Measurements from ENCODE around the gene GOLM1.

The GOLM1 gene

DNA sequence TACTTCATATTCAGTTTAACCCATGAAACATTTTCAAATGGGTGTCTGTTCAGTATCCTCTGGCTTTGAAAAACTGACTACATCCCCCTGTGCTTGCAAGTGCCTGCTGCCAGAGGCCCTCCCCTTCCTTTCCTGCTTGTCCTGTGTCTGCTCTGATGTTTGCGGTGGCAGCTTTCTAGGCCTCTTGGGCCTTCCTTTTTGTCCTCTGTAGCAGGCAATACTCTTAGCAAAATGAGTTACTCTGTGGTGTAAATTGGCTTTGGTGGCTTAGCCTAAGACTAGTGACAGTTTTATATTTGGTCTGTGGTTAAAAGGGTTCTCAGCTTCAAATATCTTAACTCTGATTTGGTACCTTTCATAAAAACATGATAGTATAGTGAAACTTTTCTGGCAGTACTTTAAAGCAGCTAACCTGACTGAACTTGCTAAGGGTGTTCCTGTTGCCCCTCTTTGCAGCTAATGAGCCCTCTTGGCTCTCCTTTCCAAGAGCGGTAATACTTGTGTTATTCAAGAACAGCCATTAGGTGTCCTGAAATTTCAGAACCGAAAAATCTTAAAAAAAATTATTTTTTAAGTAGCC, 76.6 kb downstream of the GOLM1 start:
- TF ChIP-seq ZNF565 (CRISPR knock-in tag; conservative IDR thresholded peaks at IDR 0.05; ENCODE audit: low read depth) (no peak), TSHZ2 (CRISPR knock-in tag; IDR thresholded peaks at IDR 0.05) (no peak), POU6F1 (CRISPR knock-in tag; IDR thresholded peaks at IDR 0.05; ENCODE audit: borderline replicate concordance, low read depth) (no peak), ZFP30 (CRISPR knock-in tag; IDR thresholded peaks at IDR 0.05) (no peak), ZC3H10 (CRISPR knock-in tag; IDR thresholded peaks at IDR 0.05) (no peak), GLIS3 (CRISPR knock-in tag; IDR thresholded peaks at IDR 0.05) (no peak), ISL1 (CRISPR knock-in tag; IDR thresholded peaks at IDR 0.05) (no peak), PPARA (CRISPR knock-in tag; IDR thresholded peaks at IDR 0.05; ENCODE audit: borderline replicate concordance) (no peak), OSR1 (CRISPR knock-in tag; IDR thresholded peaks at IDR 0.05) (no peak), TOX (CRISPR knock-in tag; IDR thresholded peaks at IDR 0.05; ENCODE audit: borderline replicate concordance) (no peak), SNAI2 (CRISPR knock-in tag; IDR thresholded peaks at IDR 0.05) (no peak), TCF4 (CRISPR knock-in tag; IDR thresholded peaks at IDR 0.05; ENCODE audit: borderline replicate concordance) (no peak), ARNTL (CRISPR knock-in tag; IDR thresholded peaks at IDR 0.05; ENCODE audit: borderline replicate concordance, low read depth) (no peak), RARB (CRISPR knock-in tag; IDR thresholded peaks at IDR 0.05) (no peak)
- TF ChIP-seq, protein P1, sequence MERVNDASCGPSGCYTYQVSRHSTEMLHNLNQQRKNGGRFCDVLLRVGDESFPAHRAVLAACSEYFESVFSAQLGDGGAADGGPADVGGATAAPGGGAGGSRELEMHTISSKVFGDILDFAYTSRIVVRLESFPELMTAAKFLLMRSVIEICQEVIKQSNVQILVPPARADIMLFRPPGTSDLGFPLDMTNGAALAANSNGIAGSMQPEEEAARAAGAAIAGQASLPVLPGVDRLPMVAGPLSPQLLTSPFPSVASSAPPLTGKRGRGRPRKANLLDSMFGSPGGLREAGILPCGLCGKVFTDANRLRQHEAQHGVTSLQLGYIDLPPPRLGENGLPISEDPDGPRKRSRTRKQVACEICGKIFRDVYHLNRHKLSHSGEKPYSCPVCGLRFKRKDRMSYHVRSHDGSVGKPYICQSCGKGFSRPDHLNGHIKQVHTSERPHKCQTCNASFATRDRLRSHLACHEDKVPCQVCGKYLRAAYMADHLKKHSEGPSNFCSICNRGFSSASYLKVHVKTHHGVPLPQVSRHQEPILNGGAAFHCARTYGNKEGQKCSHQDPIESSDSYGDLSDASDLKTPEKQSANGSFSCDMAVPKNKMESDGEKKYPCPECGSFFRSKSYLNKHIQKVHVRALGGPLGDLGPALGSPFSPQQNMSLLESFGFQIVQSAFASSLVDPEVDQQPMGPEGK (CRISPR knock-in tag; IDR thresholded peaks at IDR 0.05; ENCODE audit: borderline replicate concordance): no peak
- no peak for ATAC-seq

DNA sequence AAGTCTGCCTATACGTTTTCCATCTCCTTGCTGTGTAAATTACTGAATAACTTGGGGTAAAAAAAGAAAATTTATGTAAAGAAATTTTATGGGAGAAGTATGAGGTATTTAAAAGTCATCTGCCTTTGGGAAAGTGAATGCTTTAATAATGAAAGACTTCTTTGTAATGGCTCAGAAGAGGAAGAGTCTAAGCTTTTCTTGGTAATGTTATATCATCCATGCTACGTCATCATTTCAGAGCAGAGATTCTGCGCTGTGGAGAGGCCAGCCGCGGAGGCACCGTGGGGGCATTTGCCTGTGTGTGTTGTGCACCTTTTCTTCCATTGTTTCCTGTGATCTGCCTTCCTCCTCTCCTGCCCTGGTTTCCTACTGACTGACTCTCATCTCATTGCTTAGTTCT, 78.2 kb downstream of the GOLM1 start:
- no peak for ATAC-seq
- TF ChIP-seq BACH2 (CRISPR knock-in tag; IDR thresholded peaks at IDR 0.05; ENCODE audit: borderline replicate concordance): no peak
- TF ChIP-seq TCF4 (CRISPR knock-in tag; IDR thresholded peaks at IDR 0.05; ENCODE audit: borderline replicate concordance): no peak
- TF ChIP-seq, protein P1 (CRISPR knock-in tag; IDR thresholded peaks at IDR 0.05; ENCODE audit: borderline replicate concordance): no peak
- no peak for TF ChIP-seq TOX (CRISPR knock-in tag; IDR thresholded peaks at IDR 0.05; ENCODE audit: borderline replicate concordance)
- TF ChIP-seq GLIS3 (CRISPR knock-in tag; IDR thresholded peaks at IDR 0.05): no peak
- TF ChIP-seq, protein P2, sequence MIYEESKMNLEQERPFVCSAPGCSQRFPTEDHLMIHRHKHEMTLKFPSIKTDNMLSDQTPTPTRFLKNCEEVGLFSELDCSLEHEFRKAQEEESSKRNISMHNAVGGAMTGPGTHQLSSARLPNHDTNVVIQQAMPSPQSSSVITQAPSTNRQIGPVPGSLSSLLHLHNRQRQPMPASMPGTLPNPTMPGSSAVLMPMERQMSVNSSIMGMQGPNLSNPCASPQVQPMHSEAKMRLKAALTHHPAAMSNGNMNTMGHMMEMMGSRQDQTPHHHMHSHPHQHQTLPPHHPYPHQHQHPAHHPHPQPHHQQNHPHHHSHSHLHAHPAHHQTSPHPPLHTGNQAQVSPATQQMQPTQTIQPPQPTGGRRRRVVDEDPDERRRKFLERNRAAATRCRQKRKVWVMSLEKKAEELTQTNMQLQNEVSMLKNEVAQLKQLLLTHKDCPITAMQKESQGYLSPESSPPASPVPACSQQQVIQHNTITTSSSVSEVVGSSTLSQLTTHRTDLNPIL (CRISPR knock-in tag; IDR thresholded peaks at IDR 0.05; ENCODE audit: low read depth): no peak
- no peak for TF ChIP-seq CSDC2 (CRISPR knock-in tag; IDR thresholded peaks at IDR 0.05)
- no peak for TF ChIP-seq ZFP3 (CRISPR knock-in tag; IDR thresholded peaks at IDR 0.05)
- no peak for TF ChIP-seq ARNTL (CRISPR knock-in tag; IDR thresholded peaks at IDR 0.05; ENCODE audit: borderline replicate concordance, low read depth)
- TF ChIP-seq ZFP30 (CRISPR knock-in tag; IDR thresholded peaks at IDR 0.05): no peak
- TF ChIP-seq ISL1 (CRISPR knock-in tag; IDR thresholded peaks at IDR 0.05): no peak
- no peak for TF ChIP-seq ZNF70 (CRISPR knock-in tag; IDR thresholded peaks at IDR 0.05)
- TF ChIP-seq ZNF565 (CRISPR knock-in tag; conservative IDR thresholded peaks at IDR 0.05; ENCODE audit: low read depth): no peak
- TF ChIP-seq OSR1 (CRISPR knock-in tag; IDR thresholded peaks at IDR 0.05): no peak
- no peak for TF ChIP-seq PPARA (CRISPR knock-in tag; IDR thresholded peaks at IDR 0.05; ENCODE audit: borderline replicate concordance)
- no peak for TF ChIP-seq POU6F1 (CRISPR knock-in tag; IDR thresholded peaks at IDR 0.05; ENCODE audit: borderline replicate concordance, low read depth)
- no peak for TF ChIP-seq TSHZ2 (CRISPR knock-in tag; IDR thresholded peaks at IDR 0.05)
- TF ChIP-seq SNAI2 (CRISPR knock-in tag; IDR thresholded peaks at IDR 0.05): no peak
- TF ChIP-seq, protein P3, sequence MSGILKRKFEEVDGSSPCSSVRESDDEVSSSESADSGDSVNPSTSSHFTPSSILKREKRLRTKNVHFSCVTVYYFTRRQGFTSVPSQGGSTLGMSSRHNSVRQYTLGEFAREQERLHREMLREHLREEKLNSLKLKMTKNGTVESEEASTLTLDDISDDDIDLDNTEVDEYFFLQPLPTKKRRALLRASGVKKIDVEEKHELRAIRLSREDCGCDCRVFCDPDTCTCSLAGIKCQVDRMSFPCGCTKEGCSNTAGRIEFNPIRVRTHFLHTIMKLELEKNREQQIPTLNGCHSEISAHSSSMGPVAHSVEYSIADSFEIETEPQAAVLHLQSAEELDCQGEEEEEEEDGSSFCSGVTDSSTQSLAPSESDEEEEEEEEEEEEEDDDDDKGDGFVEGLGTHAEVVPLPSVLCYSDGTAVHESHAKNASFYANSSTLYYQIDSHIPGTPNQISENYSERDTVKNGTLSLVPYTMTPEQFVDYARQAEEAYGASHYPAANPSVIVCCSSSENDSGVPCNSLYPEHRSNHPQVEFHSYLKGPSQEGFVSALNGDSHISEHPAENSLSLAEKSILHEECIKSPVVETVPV (CRISPR knock-in tag; IDR thresholded peaks at IDR 0.05): no peak
- TF ChIP-seq ESRRG (CRISPR knock-in tag; IDR thresholded peaks at IDR 0.05): no peak

All from SK-N-SH treated with all-trans-retinoic acid at 6 μM for 48 hours (cell line).